Stimulated activated CD4-positive, alpha-beta T cell treated with anti-CD3 and anti-CD28 coated beads, Interleukin-4, amount 100 ng/mL, for 48 hours (primary cell): Measurements from ENCODE around the gene EMILIN1.

Experiments used
- DNase-seq, 2 donors: peaks; one replicate each; pipeline ENCODE4 v3.0.0-alpha.2; 2020; ENCODE audit warnings: low read depth in 2 of 2

Gene EMILIN1

GRCh38 chr2:27078267-27079194 lies at the start of gene EMILIN1:
EMILIN1 (plus strand) TSS chr2:27078615; CDS start chr2:27079066, 451 bp downstream.
- no peak for DNase-seq

- DNase-seq: no peak
These were observed 49.4 kb upstream of the EMILIN1 start for GRCh38 chr2:27029051-27029450.

- peak; percentile 72 to 82 for DNase-seq
These were observed 45.7 kb upstream of the EMILIN1 start, which contains the start of gene TMEM214 for GRCh38 chr2:27032495-27033252. TMEM214 (plus strand) TSS chr2:27032965; CDS start chr2:27033016, 51 bp downstream.

- DNase-seq: no peak
These were observed 45.1 kb upstream of the EMILIN1 start for GRCh38 chr2:27033253-27033852.

- DNase-seq: no peak
These were observed 40.4 kb upstream of the EMILIN1 start for GRCh38 chr2:27038012-27038411.

GRCh38 chr2:27038631-27039339 lies 39.6 kb upstream of the EMILIN1 start:
- DNase-seq: no peak

GRCh38 chr2:27039426-27039825 lies 39.0 kb upstream of the EMILIN1 start:
- no peak for DNase-seq

- DNase-seq: no peak
These were observed 38.5 kb upstream of the EMILIN1 start for GRCh38 chr2:27039871-27040270.

GRCh38 chr2:27040282-27040681 lies 38.1 kb upstream of the EMILIN1 start:
- no peak for DNase-seq

- no peak for DNase-seq
These were observed 36.7 kb upstream of the EMILIN1 start for GRCh38 chr2:27041752-27042151.

GRCh38 chr2:27042159-27042661 lies 36.2 kb upstream of the EMILIN1 start:
- no peak for DNase-seq

- DNase-seq: no peak
These were observed 35.3 kb upstream of the EMILIN1 start for GRCh38 chr2:27042985-27043634.

- DNase-seq: peak; percentile 55 to 63
These were observed 28.8 kb upstream of the EMILIN1 start for GRCh38 chr2:27049422-27050280.

- DNase-seq: peak; percentile 80 to 90
These were observed 28.0 kb upstream of the EMILIN1 start for GRCh38 chr2:27050281-27050995.

- DNase-seq: peak; percentile 93 to 94
These were observed 27.2 kb upstream of the EMILIN1 start, which contains the start of gene AGBL5 for GRCh38 chr2:27050996-27051901. AGBL5 (plus strand) TSS chr2:27051668; CDS start chr2:27052959, 1,291 bp downstream.

GRCh38 chr2:27051902-27052645 lies 26.3 kb upstream of the EMILIN1 start:
- no peak for DNase-seq

- DNase-seq: no peak
These were observed 25.1 kb upstream of the EMILIN1 start for GRCh38 chr2:27053321-27053720.
